ENCODE data around the gene ATG9A.

ATG9A gene

DNA sequence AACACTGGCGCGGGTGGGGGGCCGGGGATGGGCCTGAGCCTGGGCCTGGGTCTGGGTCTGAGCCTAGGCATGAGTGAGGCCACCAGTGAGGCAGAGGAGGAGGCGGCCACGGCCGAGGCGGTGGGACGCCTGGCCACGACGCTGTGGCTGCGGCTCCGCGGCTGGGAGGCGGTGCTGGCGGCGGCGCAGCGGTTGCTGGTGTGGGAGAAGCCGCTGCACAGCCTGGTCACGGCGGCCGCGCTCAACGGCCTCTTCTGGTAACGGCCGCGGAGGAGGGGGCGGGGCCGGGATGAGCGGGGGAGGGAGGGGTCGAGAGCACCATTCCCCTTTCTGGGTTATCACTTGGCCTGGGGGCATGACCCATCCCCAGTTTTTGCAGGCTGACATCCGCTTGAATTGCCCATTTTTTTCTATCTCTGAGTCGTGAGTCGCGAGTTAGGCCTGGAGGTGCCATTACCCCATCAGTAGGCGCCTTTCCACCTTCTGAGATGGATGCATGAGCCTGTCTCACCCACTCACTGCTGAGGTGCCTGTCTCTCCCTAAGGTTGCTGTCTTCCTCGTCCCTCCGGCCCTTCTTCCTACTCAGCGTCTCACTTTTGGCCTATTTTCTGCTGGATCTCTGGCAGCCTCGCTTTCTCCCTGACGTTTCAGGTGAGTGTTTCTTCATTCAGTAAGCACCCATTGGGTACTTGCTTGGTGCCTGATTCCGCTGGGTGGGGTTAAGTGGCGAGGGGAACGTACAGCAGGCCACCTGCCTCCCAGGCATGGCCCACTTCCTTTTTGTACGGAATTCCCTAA is 50.9 kb downstream of the ATG9A start:
- peak; percentile 22 for DNase-seq (ENCODE audit: extremely low read depth, insufficient read length)
- TF ChIP-seq, protein P1, sequence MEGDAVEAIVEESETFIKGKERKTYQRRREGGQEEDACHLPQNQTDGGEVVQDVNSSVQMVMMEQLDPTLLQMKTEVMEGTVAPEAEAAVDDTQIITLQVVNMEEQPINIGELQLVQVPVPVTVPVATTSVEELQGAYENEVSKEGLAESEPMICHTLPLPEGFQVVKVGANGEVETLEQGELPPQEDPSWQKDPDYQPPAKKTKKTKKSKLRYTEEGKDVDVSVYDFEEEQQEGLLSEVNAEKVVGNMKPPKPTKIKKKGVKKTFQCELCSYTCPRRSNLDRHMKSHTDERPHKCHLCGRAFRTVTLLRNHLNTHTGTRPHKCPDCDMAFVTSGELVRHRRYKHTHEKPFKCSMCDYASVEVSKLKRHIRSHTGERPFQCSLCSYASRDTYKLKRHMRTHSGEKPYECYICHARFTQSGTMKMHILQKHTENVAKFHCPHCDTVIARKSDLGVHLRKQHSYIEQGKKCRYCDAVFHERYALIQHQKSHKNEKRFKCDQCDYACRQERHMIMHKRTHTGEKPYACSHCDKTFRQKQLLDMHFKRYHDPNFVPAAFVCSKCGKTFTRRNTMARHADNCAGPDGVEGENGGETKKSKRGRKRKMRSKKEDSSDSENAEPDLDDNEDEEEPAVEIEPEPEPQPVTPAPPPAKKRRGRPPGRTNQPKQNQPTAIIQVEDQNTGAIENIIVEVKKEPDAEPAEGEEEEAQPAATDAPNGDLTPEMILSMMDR (IDR thresholded peaks at IDR 0.05; ENCODE audit: insufficient read depth, low read length, poor library complexity, severe bottlenecking): no peak
- Histone ChIP-seq H3K4me3 (replicated peaks; ENCODE audit: low read depth, low read length) (peak overlapping the region; percentile 67), H3K36me3 (ENCODE audit: control insufficient read depth, insufficient read depth, low read length) (peaks cover 38% of the 10 kb centered on the region), H3K27me3 (replicated peaks; ENCODE audit: control insufficient read depth, insufficient read depth, low read length) (no peaks in the 10 kb centered on the region)

DNA sequence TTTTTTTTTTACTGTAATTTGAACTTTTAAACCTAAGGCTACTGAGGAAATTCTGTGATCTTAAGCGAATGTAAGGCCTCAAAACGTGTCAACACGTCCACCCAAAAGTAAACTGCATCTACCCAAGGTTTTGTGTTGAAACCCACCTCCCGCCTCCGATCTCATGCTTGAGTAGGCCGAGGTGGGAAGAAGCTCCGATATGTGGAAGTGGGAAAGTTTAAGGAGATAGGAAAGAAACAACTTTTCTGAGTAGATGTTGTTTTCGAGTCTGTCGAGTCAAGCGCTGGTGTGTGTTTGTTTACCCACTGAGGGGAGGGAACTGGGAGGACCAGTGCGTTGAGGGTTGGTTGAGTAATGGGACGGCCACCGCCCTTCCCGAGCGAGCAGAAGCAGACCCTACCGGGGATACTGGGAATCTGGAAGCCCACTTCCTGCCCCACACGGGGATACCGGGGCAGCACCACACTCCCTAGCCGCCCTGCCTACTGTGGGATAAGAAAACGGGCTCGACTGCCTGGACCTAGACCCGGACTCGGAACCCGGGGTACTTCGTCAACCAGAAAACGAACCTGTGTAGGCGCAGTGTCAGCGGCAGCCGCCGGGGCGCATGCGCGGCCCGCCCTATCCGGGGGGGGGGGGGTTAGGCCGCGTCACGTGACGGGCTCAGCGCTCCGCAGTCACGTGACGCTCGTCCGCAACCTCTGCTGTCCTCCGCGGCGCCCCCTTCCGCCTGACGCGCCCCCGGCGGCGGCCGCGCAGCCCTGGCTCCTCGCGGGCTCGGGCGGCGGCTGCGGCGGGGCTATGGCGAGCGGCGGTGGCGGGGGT is 51.7 kb downstream of the ATG9A start, which contains the start of gene RETREG2:
Gene RETREG2, plus strand, starts transcription at position 724 of the 825 bp plus-strand sequence. Its CDS starts 78 bp downstream, at position 802.
- DNase-seq (ENCODE audit: extremely low read depth, insufficient read length): peak; percentile 94
- H3K27me3 ChIP-seq (replicated peaks; ENCODE audit: control insufficient read depth, insufficient read depth, low read length): no peaks in the 10 kb centered on the region
- peak within 1 kb of the TSS; percentile 96 for H3K4me3 ChIP-seq (replicated peaks; ENCODE audit: low read depth, low read length)
- peaks cover 38% of the 10 kb centered on the region for H3K36me3 ChIP-seq (ENCODE audit: control insufficient read depth, insufficient read depth, low read length)
- TF ChIP-seq, protein P1 (IDR thresholded peaks at IDR 0.05; ENCODE audit: insufficient read depth, low read length, poor library complexity, severe bottlenecking): no peak

- H3K36me3 ChIP-seq (ENCODE audit: control insufficient read depth, insufficient read depth, low read length): peaks cover 35% of the 10 kb centered on the region
- peak within 1 kb of the TSS; percentile 96 for H3K4me3 ChIP-seq (replicated peaks; ENCODE audit: low read depth, low read length)
- peak; percentile 94 for DNase-seq (ENCODE audit: extremely low read depth, insufficient read length)
Measured at GRCh38 chr2:219176818-219177551, 52.5 kb downstream of the ATG9A start, which contains the start of gene CNPPD1. Gene CNPPD1, minus strand, starts transcription at chr2:219176925. Its CDS starts 97 bp downstream, at chr2:219176828.

GRCh38 chr2:219175928-219176817 is 53.3 kb downstream of the ATG9A start:
- TF ChIP-seq, protein P1 (IDR thresholded peaks at IDR 0.05; ENCODE audit: insufficient read depth, low read length, poor library complexity, severe bottlenecking): no peak
- Histone ChIP-seq H3K27me3 (replicated peaks; ENCODE audit: control insufficient read depth, insufficient read depth, low read length) (no peaks in the 10 kb centered on the region), H3K36me3 (ENCODE audit: control insufficient read depth, insufficient read depth, low read length) (peaks cover 34% of the 10 kb centered on the region), H3K4me3 (replicated peaks; ENCODE audit: low read depth, low read length) (peak overlapping the region; percentile 96)
- peak; percentile 64 for DNase-seq (ENCODE audit: extremely low read depth, insufficient read length)

More at GRCh38 chr2:219176818-219177551, 52.5 kb downstream of the ATG9A start, which contains the start of gene CNPPD1:
- no peaks in the 10 kb centered on the region for H3K27me3 ChIP-seq (replicated peaks; ENCODE audit: control insufficient read depth, insufficient read depth, low read length)
- TF ChIP-seq, protein P1 (IDR thresholded peaks at IDR 0.05; ENCODE audit: insufficient read depth, low read length, poor library complexity, severe bottlenecking): no peak

Data from GM06990 (cell line).